GM12801 (cell line): ENCODE measurements around the gene HSD17B13.

Experiments
- CTCF ChIP-seq: IDR thresholded peaks from one replicate; pipeline ENCODE4 v1.5.1; 2011; ENCODE audit warnings: control low read depth; ENCODE audit not compliant: insufficient read length; ENCODE audit errors: extremely low read depth

HSD17B13 gene

GRCh38 chr4:87298362-87298761 is 24.3 kb downstream of the HSD17B13 start:
- TF ChIP-seq CTCF: no peak

GRCh38 chr4:87286970-87287369 is 35.7 kb downstream of the HSD17B13 start:
- no peak for TF ChIP-seq CTCF

GRCh38 chr4:87283151-87283550 is 39.5 kb downstream of the HSD17B13 start:
- TF ChIP-seq CTCF: no peak

GRCh38 chr4:87281603-87282002 is 41.1 kb downstream of the HSD17B13 start:
- no peak for TF ChIP-seq CTCF

- TF ChIP-seq CTCF: no peak
Measured at GRCh38 chr4:87278335-87278794, 44.3 kb downstream of the HSD17B13 start.

- no peak for TF ChIP-seq CTCF
Measured at GRCh38 chr4:87275311-87275710, 47.4 kb downstream of the HSD17B13 start.

GRCh38 chr4:87274803-87275202 is 47.9 kb downstream of the HSD17B13 start:
- no peak for TF ChIP-seq CTCF

GRCh38 chr4:87274327-87274726 is 48.4 kb downstream of the HSD17B13 start:
- TF ChIP-seq CTCF: no peak
